Activated gamma-delta T cell (primary cell): ENCODE measurements around the gene LIPI.
"Not testable (repeated sequence)": the region's sequence is repeated elsewhere in the genome, so short reads cannot be mapped to it uniquely, and the experiment has no call there.

ENCODE experiments used
- DNase-seq: peaks from one replicate; lab custom pipeline; 2025; lab: John Stamatoyannopoulos, UW

LIPI gene

GRCh38 chr21:14119038-14119437 is 91.7 kb downstream of the LIPI start:
- DNase-seq, result no peak

GRCh38 chr21:14116080-14116481 is 94.7 kb downstream of the LIPI start:
- DNase-seq, result no peak

- no peak for DNase-seq
Observed at GRCh38 chr21:14115646-14116045, 95.1 kb downstream of the LIPI start.

- no peak for DNase-seq
Observed at GRCh38 chr21:14114251-14114650, 96.5 kb downstream of the LIPI start.

GRCh38 chr21:14104564-14104963 is 106.2 kb downstream of the LIPI start:
- not testable (repeated sequence) for DNase-seq

GRCh38 chr21:14099570-14099969 is 111.2 kb downstream of the LIPI start:
- no peak for DNase-seq

GRCh38 chr21:14097881-14098499 is 112.8 kb downstream of the LIPI start:
- no peak for DNase-seq

- no peak for DNase-seq
Observed at GRCh38 chr21:14096577-14096976, 114.2 kb downstream of the LIPI start.

- DNase-seq, result no peak
Observed at GRCh38 chr21:14096172-14096571, 114.6 kb downstream of the LIPI start.

GRCh38 chr21:14095056-14095455 is 115.7 kb downstream of the LIPI start:
- DNase-seq, result no peak

GRCh38 chr21:14092834-14093560 is 117.8 kb downstream of the LIPI start:
- no peak for DNase-seq

GRCh38 chr21:14090184-14090583 is 120.6 kb downstream of the LIPI start:
- not testable (repeated sequence) for DNase-seq

GRCh38 chr21:14088391-14088790 is 122.4 kb downstream of the LIPI start:
- no peak for DNase-seq

- DNase-seq, result no peak
Observed at GRCh38 chr21:14086553-14086952, 124.2 kb downstream of the LIPI start.

- DNase-seq, result no peak
Observed at GRCh38 chr21:14084701-14085100, 126.1 kb downstream of the LIPI start.

- no peak for DNase-seq
Observed at GRCh38 chr21:14084068-14084501, 126.7 kb downstream of the LIPI start.

- DNase-seq, result no peak
Observed at GRCh38 chr21:14080764-14081096, 130.0 kb downstream of the LIPI start.

GRCh38 chr21:14080040-14080763 is 130.6 kb downstream of the LIPI start:
- DNase-seq, result no peak

- DNase-seq, result no peak
Observed at GRCh38 chr21:14078746-14079375, 131.9 kb downstream of the LIPI start.

GRCh38 chr21:14076143-14076806 is 134.5 kb downstream of the LIPI start:
- no peak for DNase-seq

GRCh38 chr21:14075346-14076142 is 135.2 kb downstream of the LIPI start:
- no peak for DNase-seq
